GM23248 (cell line): Measurements from ENCODE around the gene SMARCA2. TPM values are rescaled to one million over a fixed set of nuclear protein-coding genes. Genes with fewer than 3 reads are reported as not detected.
A peak's percentile ranks its signal among the peaks of the same experiment; 100 is the strongest.

Source experiments
- DNase-seq: peaks from one replicate; pipeline ENCODE4 v3.0.0-alpha.2; 2015
- H2AFZ ChIP-seq: fragments of 200-600 bp; sonication (generic); 2 replicates; pipeline ENCODE4 v1.6.1; 2016; ENCODE audit warnings: antibody characterized with exemption
- H3F3A ChIP-seq: fragments of 200-600 bp; sonication (generic); 2 replicates; pipeline ENCODE4 v1.6.1; 2016; ENCODE audit warnings: mild to moderate bottlenecking, antibody characterized with exemption, mixed run types; ENCODE audit not compliant: insufficient read depth
- H3K27ac ChIP-seq: fragments of 200-600 bp; sonication (generic); 2 replicates; pipeline ENCODE4 v1.5.1; 2016; ENCODE audit warnings: mild to moderate bottlenecking
- H3K27me3 ChIP-seq: fragments of 200-600 bp; sonication (generic); replicated peaks from 2 replicates; pipeline ENCODE4 v1.6.1; 2016; ENCODE audit warnings: mild to moderate bottlenecking; ENCODE audit not compliant: insufficient read depth
- H3K36me3 ChIP-seq: fragments of 200-600 bp; sonication (generic); 2 replicates; pipeline ENCODE4 v1.6.1; 2016; ENCODE audit warnings: low read depth, mild to moderate bottlenecking
- H3K4me1 ChIP-seq: fragments of 200-600 bp; sonication (generic); 2 replicates; pipeline ENCODE4 v1.6.1; 2016; ENCODE audit warnings: mild to moderate bottlenecking; ENCODE audit not compliant: insufficient read depth
- H3K4me2 ChIP-seq: fragments of 200-600 bp; sonication (generic); one replicate; pipeline ENCODE4 v1.6.1; 2016; ENCODE audit warnings: mild to moderate bottlenecking; ENCODE audit not compliant: unreplicated experiment
- H3K4me3 ChIP-seq: fragments of 200-600 bp; sonication (generic); 2 replicates; pipeline ENCODE4 v1.5.1; 2016; ENCODE audit warnings: mild to moderate bottlenecking
- H3K79me2 ChIP-seq: fragments of 200-600 bp; sonication (generic); 2 replicates; pipeline ENCODE4 v1.6.1; 2016; ENCODE audit warnings: mild to moderate bottlenecking; ENCODE audit not compliant: insufficient read depth
- H3K9ac ChIP-seq: fragments of 200-600 bp; sonication (generic); 2 replicates; pipeline ENCODE4 v1.6.1; 2016; ENCODE audit warnings: mild to moderate bottlenecking
- H3K9me2 ChIP-seq: fragments of 200-600 bp; sonication (generic); 2 replicates; pipeline ENCODE4 v1.6.1; 2016; ENCODE audit warnings: mixed run types, mild to moderate bottlenecking, moderate library complexity; ENCODE audit not compliant: insufficient read depth
- H3K9me3 ChIP-seq: fragments of 200-600 bp; sonication (generic); one replicate; pipeline ENCODE4 v1.6.1; 2017; ENCODE audit warnings: low read depth
- H4K20me1 ChIP-seq: fragments of 200-600 bp; sonication (generic); 2 replicates; pipeline ENCODE4 v1.6.0; 2016; ENCODE audit not compliant: insufficient read depth
- EZH2 ChIP-seq: fragments of 200-600 bp; sonication (generic); IDR thresholded peaks from 2 replicates; pipeline ENCODE4 v1.6.1; 2018; ENCODE audit warnings: antibody characterized with exemption, mild to moderate bottlenecking; ENCODE audit not compliant: insufficient read depth, poor library complexity, severe bottlenecking
- EZH2phosphoT487 ChIP-seq: fragments of 200-600 bp; sonication (generic); IDR thresholded peaks from 2 replicates; pipeline ENCODE4 v1.6.1; 2018; ENCODE audit warnings: antibody characterized with exemption, moderate library complexity, mild to moderate bottlenecking, low read depth; ENCODE audit not compliant: insufficient read depth
- WGBS, 2 experiments: methylation state at CpG; one replicate each; pipeline ENCODE4 v1.1.6; 2015 to 2017; ENCODE audit warnings: low lambda C conversion rate in 2 of 2, low coverage in 1 of 2; ENCODE audit errors: missing lambda C conversion rate in 2 of 2; 5-methylcytosine and 5-hydroxymethylcytosine counted together
- in situ Hi-C: fragments of 300-500 bp; cut with MboI; formaldehyde crosslinking; loops from 2 replicates; pipeline ENCODE4 v1.15.0; 2020
- polyA plus RNA-seq: library from polyadenylated mRNA; unstranded; fragments of >200 nt; fragmentation: Nextera tagmentation; extraction: Ambion mirVana; gene quantifications from 2 replicates; pipeline ENCODE4 v1.2.1, GENCODE V29; 2016
- total RNA-seq: library from RNA; depleted of rRNA; stranded (reverse); fragments of >200 nt; shearing (Covaris generic); gene quantifications from 2 replicates; pipeline ENCODE4 v1.2.3, GENCODE V29; 2014

Gene SMARCA2
- total and polyA plus RNA-seq, 2 experiments from 2014 or later: 26.7 to 47.4 TPM

DNA sequence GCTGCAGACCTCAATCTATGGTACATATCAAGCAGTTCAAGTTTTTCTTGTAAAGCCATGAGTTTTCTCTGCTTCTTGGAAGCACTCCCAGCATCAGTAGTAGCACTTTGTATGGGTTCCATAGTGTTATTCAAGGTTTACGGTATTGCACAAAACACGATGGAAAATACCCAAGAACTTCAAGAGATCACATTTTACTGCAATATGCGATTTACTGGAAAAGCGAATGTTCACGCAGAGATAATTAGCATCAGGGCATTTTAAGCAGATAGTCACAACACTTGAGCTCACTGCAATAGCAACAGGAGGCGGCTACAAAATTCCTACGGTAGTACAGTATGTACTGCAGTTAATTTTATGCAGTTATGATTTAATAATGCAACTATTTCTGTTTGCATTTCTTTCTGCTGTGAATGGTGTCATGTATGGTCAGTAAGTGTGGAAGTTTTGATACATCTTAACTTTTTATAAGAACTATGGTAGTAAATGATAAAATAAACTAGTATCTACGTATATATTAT lies 200.8 kb downstream of the SMARCA2 start:
- no peaks in the 10 kb centered on the region for H3F3A ChIP-seq
- no peaks in the 10 kb centered on the region for H3K4me1 ChIP-seq
- H3K36me3 ChIP-seq: no peaks in the 10 kb centered on the region
- no peak overlapping the region for H2AFZ ChIP-seq
- no peak for DNase-seq
- WGBS, 2 experiments: 86 to 88% methylated on average over 8 of the region's 8 CpGs
- in situ Hi-C loops: no loop called here
- H3K9me2 ChIP-seq: no peaks in the 10 kb centered on the region
- H3K4me2 ChIP-seq: no peak overlapping the region
- no peaks in the 10 kb centered on the region for H3K9me3 ChIP-seq
- TF ChIP-seq EZH2phosphoT487 (no peak), EZH2 (no peak)
- H3K4me3 ChIP-seq: no peak overlapping the region
- H3K27me3 ChIP-seq: no peaks in the 10 kb centered on the region
- no peaks in the 10 kb centered on the region for H3K79me2 ChIP-seq
- no peak overlapping the region for H3K27ac ChIP-seq
- no peaks in the 10 kb centered on the region for H4K20me1 ChIP-seq
- no peak overlapping the region for H3K9ac ChIP-seq

- Histone ChIP-seq H3K79me2 (no peaks in the 10 kb centered on the region), H3K9me3 (no peaks in the 10 kb centered on the region), H3K4me3 (no peak overlapping the region), H4K20me1 (no peaks in the 10 kb centered on the region), H3K27me3 (no peaks in the 10 kb centered on the region), H2AFZ (no peak overlapping the region), H3F3A (no peaks in the 10 kb centered on the region), H3K9ac (no peak overlapping the region), H3K9me2 (no peaks in the 10 kb centered on the region), H3K4me1 (no peaks in the 10 kb centered on the region), H3K27ac (no peak overlapping the region), H3K36me3 (no peaks in the 10 kb centered on the region), H3K4me2 (no peak overlapping the region)
- in situ Hi-C loops: no loop called here
- no peak for TF ChIP-seq EZH2
- no peak for TF ChIP-seq EZH2phosphoT487
- DNase-seq: no peak
- WGBS, 2 experiments: 27 to 31% methylated on average over 2 of the region's 2 CpGs
Measured at GRCh38 chr9:2216591-2216990, 201.4 kb downstream of the SMARCA2 start.

- Histone ChIP-seq H3K36me3 (no peaks in the 10 kb centered on the region), H3K4me3 (no peak overlapping the region), H2AFZ (no peak overlapping the region), H3K9me3 (no peaks in the 10 kb centered on the region), H4K20me1 (no peaks in the 10 kb centered on the region), H3K9ac (no peak overlapping the region), H3K27ac (no peak overlapping the region), H3K9me2 (no peaks in the 10 kb centered on the region), H3K27me3 (no peaks in the 10 kb centered on the region), H3F3A (no peaks in the 10 kb centered on the region), H3K4me1 (no peaks in the 10 kb centered on the region), H3K4me2 (no peak overlapping the region), H3K79me2 (no peaks in the 10 kb centered on the region)
- in situ Hi-C loops: no loop called here
- WGBS, 2 experiments: 44 to 46% methylated on average over 3 of the region's 3 CpGs
- DNase-seq: no peak
- TF ChIP-seq EZH2phosphoT487 (no peak), EZH2 (no peak)
Measured at GRCh38 chr9:2217540-2217939, 202.4 kb downstream of the SMARCA2 start.

- Histone ChIP-seq H2AFZ (no peak overlapping the region), H3K79me2 (no peaks in the 10 kb centered on the region), H3K4me1 (no peaks in the 10 kb centered on the region), H3F3A (no peaks in the 10 kb centered on the region), H3K27me3 (no peaks in the 10 kb centered on the region), H4K20me1 (no peaks in the 10 kb centered on the region), H3K4me3 (no peak overlapping the region), H3K9me2 (no peaks in the 10 kb centered on the region), H3K36me3 (no peaks in the 10 kb centered on the region), H3K27ac (no peak overlapping the region), H3K4me2 (no peak overlapping the region), H3K9me3 (no peaks in the 10 kb centered on the region), H3K9ac (no peak overlapping the region)
- in situ Hi-C loops: no loop called here
- TF ChIP-seq EZH2phosphoT487 (no peak), EZH2 (no peak)
- peak; percentile 15 for DNase-seq
- 61 to 63% methylated on average over 3 of the region's 3 CpGs for WGBS, 2 experiments
Measured at GRCh38 chr9:2220036-2220435, 204.9 kb downstream of the SMARCA2 start.
